ENCODE results near the gene FOXP4.

The FOXP4 gene

GRCh38 chr6:41548098-41548840, 2.1 kb downstream of the FOXP4 start:
- no peak for DNase-seq

DNA sequence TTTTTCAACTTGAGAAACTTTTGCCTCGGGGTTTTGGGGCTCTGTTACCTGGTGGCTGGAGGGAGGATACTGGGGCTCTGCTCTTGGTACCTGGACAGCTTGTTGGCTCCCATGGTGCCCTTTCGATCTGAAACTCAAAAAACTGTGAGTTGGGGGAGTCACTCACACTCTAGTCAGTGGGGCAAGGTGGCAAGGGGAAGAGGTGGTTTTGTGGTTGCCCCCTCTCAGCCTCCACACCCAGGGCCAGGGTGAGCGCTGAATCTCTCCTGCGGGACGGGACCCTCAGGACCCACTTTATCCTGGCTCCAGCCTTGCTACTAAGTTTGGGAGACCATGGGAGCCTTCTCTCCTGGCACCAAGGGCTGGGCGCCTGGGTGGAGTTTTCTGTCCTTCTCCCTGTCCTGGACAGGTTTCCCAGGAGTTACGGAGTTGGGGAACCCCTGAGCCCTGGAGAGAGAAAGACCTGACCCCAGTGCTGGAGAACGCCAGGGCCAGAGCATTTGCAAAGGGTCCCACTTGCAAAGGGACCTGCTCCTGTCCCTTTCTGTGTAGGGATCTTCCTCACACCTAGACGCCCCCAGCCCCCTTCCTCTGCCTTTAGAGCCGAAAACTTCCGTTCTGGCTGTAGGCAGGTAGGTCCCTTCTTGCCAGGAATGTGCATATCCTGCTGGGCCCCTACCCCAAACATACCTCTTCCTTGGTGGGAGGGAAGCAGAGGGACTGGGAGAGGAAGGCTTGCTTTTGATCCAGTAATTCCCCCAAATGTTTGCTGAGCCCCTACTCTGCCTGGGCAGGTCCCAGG, 2.9 kb downstream of the FOXP4 start:
- DNase-seq = no peak

- DNase-seq = no peak
Measured at GRCh38 chr6:41549673-41550072, 3.5 kb downstream of the FOXP4 start.

GRCh38 chr6:41551086-41551700, 5.0 kb downstream of the FOXP4 start:
- DNase-seq = no peak

GRCh38 chr6:41551857-41552256, 5.7 kb downstream of the FOXP4 start:
- no peak for DNase-seq

GRCh38 chr6:41552723-41553122, 6.5 kb downstream of the FOXP4 start:
- DNase-seq = no peak

DNA sequence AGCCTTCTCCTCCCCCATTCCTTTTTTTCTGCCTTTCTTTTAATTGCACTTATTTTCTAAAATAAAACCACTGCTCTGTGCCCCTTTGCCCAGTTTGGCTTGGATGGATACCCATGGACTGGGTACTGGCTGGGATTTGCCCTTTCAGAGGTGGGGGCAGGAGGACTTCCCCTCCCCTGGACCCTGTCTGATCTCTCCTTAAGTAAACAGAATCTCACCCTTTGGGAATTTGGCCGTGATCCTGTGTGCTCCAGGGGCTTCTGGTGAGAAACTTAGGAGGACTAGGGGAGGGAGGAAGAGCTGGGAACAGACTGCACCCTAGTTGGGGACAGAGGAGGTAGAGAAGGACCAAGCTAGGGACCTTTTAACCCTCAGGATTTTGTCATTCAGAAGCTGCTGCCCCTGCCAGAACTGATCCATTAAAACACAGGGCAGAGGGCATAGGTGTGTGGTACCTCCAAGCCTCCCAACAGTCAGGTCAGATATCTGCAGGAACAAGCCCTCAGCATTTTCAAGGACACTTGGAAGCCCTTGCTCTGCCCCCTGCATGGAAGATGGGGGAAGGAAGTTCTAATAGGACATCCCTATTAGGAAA, 7.3 kb downstream of the FOXP4 start:
- DNase-seq = no peak

- no peak for DNase-seq
Measured at GRCh38 chr6:41555326-41556300, 9.4 kb downstream of the FOXP4 start.

DNA sequence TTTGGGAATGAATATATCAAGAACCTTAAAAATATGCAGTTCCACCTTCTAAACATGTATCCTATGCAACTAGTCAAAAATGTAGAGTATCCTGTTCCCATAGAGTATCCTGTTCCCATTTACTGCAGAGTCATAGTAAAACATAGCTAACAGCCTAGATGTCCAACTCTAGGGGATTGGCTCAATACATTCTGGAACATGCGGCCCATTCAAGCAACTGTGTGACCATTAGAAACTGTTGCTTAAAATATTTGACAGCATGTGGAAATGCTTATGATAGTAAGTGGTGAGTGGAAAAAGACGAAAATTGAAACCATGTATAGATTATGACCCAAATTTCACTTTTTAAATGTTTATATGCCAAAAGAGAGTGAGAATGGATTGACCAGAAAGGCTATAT, 11.2 kb downstream of the FOXP4 start:
- DNase-seq = no peak

DNA sequence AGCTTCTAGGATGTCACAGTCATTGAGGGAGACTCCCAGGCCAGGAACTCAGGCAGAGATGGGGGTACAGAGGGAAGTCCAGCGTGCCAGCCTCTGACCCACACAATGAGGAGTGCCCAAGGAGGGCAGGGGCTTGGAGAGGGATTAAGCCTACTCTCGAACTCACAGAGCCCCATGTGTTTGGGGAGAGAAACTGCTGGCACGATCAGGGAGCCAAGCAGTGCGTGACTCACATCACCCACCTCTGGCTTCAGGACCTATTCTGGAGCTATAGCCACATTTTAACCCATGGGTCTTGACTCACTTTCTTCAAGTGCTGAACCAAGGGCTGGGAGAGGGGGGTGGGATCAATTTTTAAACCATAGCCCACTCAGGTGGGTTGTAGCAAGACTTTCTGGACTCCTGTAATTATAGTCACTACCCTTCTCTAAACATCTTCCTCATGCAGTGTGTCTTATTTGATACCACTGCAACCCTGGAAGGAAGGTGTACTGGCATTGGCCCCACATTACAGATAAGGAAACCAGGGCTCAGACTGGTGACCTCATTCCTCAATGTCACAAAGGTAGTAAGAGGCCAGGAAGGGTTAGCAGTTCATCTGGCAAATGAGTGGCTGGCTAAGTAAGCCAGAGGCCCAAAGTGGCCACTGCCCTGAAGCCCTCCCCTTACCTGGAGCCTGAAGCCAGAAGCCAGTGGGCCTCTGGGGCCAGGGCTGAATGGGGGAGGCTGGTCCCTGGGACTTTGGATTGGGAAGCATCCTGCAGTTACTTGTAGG, 12.0 kb downstream of the FOXP4 start:
- DNase-seq = no peak

DNA sequence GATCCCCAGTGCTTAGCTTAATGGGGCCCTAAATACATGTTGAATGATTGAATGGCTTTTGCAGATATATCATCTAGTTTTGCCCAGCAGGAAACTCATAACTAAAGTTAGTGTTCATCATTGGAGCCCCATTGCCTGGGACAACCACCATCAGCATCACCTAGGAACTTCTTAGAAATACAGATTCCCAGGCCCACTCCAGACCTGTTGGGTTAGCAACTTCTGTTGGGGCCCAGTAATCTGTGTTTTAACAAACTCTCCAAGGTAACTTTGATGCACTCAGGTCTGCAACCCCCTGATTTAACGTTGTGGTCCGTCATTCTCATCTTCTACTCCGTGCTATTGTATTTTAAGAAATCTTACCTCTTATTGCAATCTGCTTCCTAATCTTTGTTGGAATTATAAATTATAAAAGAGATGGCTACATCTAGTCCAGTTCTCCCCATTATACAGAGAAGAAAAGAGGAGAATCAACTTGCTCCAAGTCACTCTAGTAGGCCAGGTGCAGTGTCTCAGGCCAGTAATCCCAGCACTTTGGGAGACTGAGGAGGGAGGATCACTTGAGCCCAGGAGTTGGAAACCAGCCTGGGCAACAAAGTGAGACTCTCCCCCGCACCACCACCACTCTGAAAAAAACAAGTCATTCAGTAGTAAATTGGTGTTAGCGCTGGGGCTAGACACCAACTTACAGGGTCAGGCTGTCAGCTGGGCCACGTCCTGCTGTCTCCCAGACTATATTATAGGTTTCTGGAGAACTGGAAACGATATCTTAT, 13.7 kb downstream of the FOXP4 start:
- no peak for DNase-seq

DNA sequence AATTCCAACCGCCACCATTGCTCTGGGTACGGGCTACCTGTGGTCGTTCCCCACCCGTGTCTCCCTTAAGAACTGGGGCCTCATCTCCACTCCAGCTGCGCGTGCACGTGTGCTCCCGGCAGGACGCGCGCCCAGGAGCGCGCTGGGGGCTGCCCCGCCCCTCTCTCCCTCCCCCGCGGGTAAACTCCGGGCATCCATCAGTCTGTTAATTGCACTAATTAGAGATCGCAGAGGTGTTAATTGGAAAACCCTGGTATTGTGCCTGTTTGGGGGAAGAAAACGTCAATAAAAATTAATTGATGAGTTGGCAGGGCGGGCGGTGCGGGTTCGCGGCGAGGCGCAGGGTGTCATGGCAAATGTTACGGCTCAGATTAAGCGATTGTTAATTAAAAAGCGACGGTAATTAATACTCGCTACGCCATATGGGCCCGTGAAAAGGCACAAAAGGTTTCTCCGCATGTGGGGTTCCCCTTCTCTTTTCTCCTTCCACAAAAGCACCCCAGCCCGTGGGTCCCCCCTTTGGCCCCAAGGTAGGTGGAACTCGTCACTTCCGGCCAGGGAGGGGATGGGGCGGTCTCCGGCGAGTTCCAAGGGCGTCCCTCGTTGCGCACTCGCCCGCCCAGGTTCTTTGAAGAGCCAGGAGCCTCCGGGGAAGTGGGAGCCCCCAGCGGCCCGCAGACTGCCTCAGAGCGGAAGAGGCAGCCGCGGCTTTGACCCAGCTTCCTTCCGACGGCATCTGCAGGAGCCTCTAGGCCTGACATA, 14.4 kb downstream of the FOXP4 start:
- no peak for DNase-seq

DNA sequence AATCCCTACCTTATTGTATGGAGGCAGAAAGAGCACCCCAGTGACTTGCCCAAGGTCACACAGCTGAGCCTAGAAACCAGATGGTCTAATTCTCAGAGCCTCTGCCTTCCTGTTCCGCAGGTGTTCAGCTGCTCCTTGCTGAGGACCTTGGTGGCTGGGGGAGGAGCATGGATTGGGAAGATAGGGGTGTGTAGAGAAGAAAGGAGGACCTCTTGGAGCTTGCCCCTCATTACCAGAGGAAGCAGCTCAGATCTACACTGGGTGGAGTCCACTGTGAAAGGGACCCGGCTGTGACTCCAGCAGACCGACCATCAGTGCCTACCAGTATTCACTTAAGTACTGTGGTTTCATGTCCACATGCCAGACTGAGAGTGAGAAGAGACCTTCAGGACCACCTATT, 15.2 kb downstream of the FOXP4 start:
- DNase-seq = no peak

DNA sequence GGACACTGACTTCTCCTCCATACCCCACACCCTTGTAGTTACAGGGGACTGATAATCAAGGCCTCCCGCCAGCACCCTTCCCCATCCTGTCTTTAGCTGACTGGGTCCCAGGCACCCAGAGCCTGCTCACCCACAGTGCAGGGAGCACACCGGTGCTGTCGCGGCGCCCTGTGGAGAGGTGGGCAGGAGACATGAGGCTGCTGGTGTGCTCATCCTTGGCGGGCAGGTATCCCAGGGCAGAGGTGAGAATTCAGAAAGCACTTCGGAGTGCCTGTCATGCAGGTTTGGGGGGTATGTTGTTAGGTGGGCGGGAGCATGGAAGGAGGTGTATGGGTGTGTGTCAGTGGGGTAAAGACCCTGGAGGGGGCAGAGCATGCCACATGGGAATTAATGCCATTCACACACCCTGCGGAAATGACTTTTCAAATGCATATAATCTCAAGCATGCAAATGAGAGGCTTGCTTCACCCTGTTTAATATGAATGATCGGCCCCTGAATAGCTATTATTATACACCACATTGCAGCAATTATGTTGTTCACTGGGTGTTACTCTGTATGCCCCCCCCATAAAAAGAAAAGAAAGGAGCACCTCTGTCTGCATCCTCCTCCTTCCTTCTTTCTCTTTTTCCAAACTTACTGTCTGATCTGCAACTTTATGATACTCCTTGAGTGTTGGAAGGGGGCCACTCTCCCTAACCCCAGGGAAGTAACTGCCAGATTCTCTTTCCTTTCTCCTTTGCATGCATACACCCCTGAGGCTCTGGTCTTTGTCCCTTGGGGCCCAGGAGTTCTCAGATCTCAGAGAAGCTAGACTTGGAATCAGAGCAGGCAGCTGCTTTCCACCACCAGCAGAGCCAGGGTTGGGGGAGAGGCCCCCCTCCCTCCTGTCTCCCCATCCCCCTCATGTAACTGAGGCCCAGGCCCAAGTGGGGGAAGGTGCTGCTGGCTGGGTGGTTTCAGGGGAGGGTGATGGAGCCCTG, 16.0 kb downstream of the FOXP4 start:
- DNase-seq = no peak

DNA sequence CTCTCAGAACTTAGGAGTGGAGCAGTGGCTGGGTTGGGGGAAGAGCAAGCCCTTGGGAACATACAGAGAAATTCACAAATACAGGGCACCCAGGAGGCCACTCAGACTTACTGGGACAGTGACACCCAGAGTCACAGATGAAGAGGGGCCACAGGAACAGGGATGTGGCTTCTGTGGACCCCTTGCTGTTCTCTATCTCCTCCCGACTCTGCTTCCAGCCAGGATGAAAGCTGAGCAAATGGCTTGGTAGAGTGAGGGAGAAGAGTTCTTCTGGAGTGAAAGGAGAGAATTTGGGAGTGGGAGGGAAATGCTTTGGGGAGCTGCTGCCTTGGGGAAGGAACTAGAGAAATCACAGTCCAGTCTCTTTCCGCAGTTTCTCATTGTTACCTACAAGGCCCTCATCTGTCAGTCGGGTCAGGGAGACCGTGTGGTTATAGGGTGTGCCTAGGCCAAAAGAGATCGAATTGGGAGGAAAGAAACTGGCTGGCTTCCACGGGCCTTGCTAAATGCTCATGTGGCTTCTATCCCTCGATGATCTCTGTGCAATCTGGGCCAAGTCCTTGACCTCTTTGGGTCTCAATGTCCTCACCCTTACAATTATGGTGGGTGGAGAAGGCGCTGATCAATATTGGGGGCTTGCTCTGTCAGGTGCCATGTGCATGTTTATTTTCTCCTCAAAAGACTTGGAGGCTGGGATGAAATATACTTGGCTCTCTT, 17.0 kb downstream of the FOXP4 start:
- DNase-seq = no peak

DNA sequence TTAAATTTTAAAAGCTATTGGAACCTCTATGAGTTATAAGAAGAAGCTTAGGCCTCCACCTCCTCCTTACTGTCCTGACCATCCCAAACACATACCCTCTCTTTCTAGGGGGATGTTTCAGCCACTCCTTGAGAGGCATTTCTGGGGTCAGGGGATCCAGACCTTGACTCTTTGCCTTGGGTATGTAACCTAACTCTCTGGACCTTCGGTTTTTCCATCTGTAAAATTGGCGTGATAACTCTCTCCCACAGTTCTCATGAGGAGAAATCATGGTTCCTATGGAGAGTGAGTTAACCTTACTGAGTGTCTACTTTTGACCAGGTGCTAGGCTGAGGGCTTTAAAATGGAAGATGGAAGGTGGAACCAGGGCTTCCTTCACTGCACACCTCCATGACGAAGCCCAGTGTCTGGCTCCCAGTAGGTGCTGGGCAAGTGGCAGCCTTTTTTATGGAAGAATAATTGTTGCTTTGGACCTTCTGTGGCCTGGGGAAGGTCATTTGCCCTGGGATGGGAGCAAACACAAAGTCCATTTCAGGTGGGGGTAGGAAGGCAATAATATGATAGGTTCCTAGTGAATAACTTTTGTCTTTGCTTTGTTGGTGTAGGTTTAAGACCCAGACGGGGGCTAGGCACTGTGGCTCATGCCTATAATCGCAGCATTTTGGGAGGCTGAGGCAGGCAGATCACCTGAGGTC, 18.4 kb downstream of the FOXP4 start:
- no peak for DNase-seq

- DNase-seq = no peak
Measured at GRCh38 chr6:41565701-41566100, 19.5 kb downstream of the FOXP4 start.
